ENCODE measurements around the gene WNT11.
"Not testable (repeated sequence)": the region's sequence is repeated elsewhere in the genome, so short reads cannot be mapped to it uniquely, and the experiment has no call there.

WNT11 gene

GRCh38 chr11:76208438-76209374 is 2.4 kb upstream of the WNT11 start:
- Histone ChIP-seq H3K36me3 (ENCODE audit: insufficient read depth, low read length) (no peaks in the 10 kb centered on the region), H3K4me1 (ENCODE audit: insufficient read depth, low read length) (no peaks in the 10 kb centered on the region; the same call in 1 of the 2 replicates), H3K9ac (ENCODE audit: low read depth, low read length) (peak overlapping the region; percentile 67), H3K9me3 (ENCODE audit: control insufficient read depth, insufficient read depth, low read length) (no peaks in the 10 kb centered on the region)

GRCh38 chr11:76207642-76208401 is 1.5 kb upstream of the WNT11 start:
- Histone ChIP-seq H3K9ac (ENCODE audit: low read depth, low read length) (peak overlapping the region; percentile 67), H3K9me3 (ENCODE audit: control insufficient read depth, insufficient read depth, low read length) (no peaks in the 10 kb centered on the region), H3K4me1 (ENCODE audit: insufficient read depth, low read length) (no peaks in the 10 kb centered on the region; the same call in 1 of the 2 replicates), H3K36me3 (ENCODE audit: insufficient read depth, low read length) (no peaks in the 10 kb centered on the region)

GRCh38 chr11:76206077-76206326 is 300 bp downstream of the WNT11 start:
- no peaks in the 10 kb centered on the region for H3K4me1 ChIP-seq (ENCODE audit: insufficient read depth, low read length)

GRCh38 chr11:76205252-76206076 is 838 bp downstream of the WNT11 start:
- H3K9me3 ChIP-seq (ENCODE audit: control insufficient read depth, insufficient read depth, low read length), result no peaks in the 10 kb centered on the region
- H3K4me1 ChIP-seq (ENCODE audit: insufficient read depth, low read length), result no peaks in the 10 kb centered on the region
- peak overlapping the region; percentile 67; the same call in 1 of the 2 replicates for H3K9ac ChIP-seq (ENCODE audit: low read depth, low read length)
- no peaks in the 10 kb centered on the region for H3K36me3 ChIP-seq (ENCODE audit: insufficient read depth, low read length)

More at GRCh38 chr11:76206077-76206326, 300 bp downstream of the WNT11 start:
- Histone ChIP-seq H3K36me3 (ENCODE audit: insufficient read depth, low read length) (no peaks in the 10 kb centered on the region), H3K9ac (ENCODE audit: low read depth, low read length) (peak overlapping the region; percentile 67; the same call in 1 of the 2 replicates), H3K9me3 (ENCODE audit: control insufficient read depth, insufficient read depth, low read length) (no peaks in the 10 kb centered on the region)

- Histone ChIP-seq H3K4me1 (ENCODE audit: insufficient read depth, low read length) (no peaks in the 10 kb centered on the region), H3K9me3 (ENCODE audit: control insufficient read depth, insufficient read depth, low read length) (no peaks in the 10 kb centered on the region), H3K9ac (ENCODE audit: low read depth, low read length) (no peak overlapping the region), H3K36me3 (ENCODE audit: insufficient read depth, low read length) (no peaks in the 10 kb centered on the region)
Observed at GRCh38 chr11:76203937-76204336, 2.4 kb downstream of the WNT11 start.

- Histone ChIP-seq H3K9me3 (ENCODE audit: control insufficient read depth, insufficient read depth, low read length) (no peaks in the 10 kb centered on the region), H3K4me1 (ENCODE audit: insufficient read depth, low read length) (no peaks in the 10 kb centered on the region)
Observed at GRCh38 chr11:76203131-76203925, 3.0 kb downstream of the WNT11 start.

GRCh38 chr11:76201672-76202412 is 4.5 kb downstream of the WNT11 start:
- H3K9ac ChIP-seq (ENCODE audit: low read depth, low read length), result no peak overlapping the region

More at GRCh38 chr11:76203131-76203925, 3.0 kb downstream of the WNT11 start:
- Histone ChIP-seq H3K9ac (ENCODE audit: low read depth, low read length) (no peak overlapping the region), H3K36me3 (ENCODE audit: insufficient read depth, low read length) (no peaks in the 10 kb centered on the region)

GRCh38 chr11:76201056-76201455 is 5.2 kb downstream of the WNT11 start:
- H3K9me3 ChIP-seq (ENCODE audit: control insufficient read depth, insufficient read depth, low read length), result no peaks in the 10 kb centered on the region
- no peak overlapping the region for H3K9ac ChIP-seq (ENCODE audit: low read depth, low read length)
- H3K36me3 ChIP-seq (ENCODE audit: insufficient read depth, low read length), result no peaks in the 10 kb centered on the region
- no peaks in the 10 kb centered on the region for H3K4me1 ChIP-seq (ENCODE audit: insufficient read depth, low read length)

More at GRCh38 chr11:76201672-76202412, 4.5 kb downstream of the WNT11 start:
- Histone ChIP-seq H3K4me1 (ENCODE audit: insufficient read depth, low read length) (no peaks in the 10 kb centered on the region), H3K36me3 (ENCODE audit: insufficient read depth, low read length) (no peaks in the 10 kb centered on the region), H3K9me3 (ENCODE audit: control insufficient read depth, insufficient read depth, low read length) (no peaks in the 10 kb centered on the region)

GRCh38 chr11:76200006-76200940 is 6.0 kb downstream of the WNT11 start:
- Histone ChIP-seq H3K9ac (ENCODE audit: low read depth, low read length) (no peak overlapping the region), H3K4me1 (ENCODE audit: insufficient read depth, low read length) (no peaks in the 10 kb centered on the region)

GRCh38 chr11:76198691-76199090 is 7.6 kb downstream of the WNT11 start:
- not testable (repeated sequence) for H3K9ac ChIP-seq (ENCODE audit: low read depth, low read length); H3K36me3 ChIP-seq (ENCODE audit: insufficient read depth, low read length); H3K9me3 ChIP-seq (ENCODE audit: control insufficient read depth, insufficient read depth, low read length); H3K4me1 ChIP-seq (ENCODE audit: insufficient read depth, low read length)

More at GRCh38 chr11:76200006-76200940, 6.0 kb downstream of the WNT11 start:
- Histone ChIP-seq H3K9me3 (ENCODE audit: control insufficient read depth, insufficient read depth, low read length) (no peaks in the 10 kb centered on the region), H3K36me3 (ENCODE audit: insufficient read depth, low read length) (no peaks in the 10 kb centered on the region)

- Histone ChIP-seq H3K36me3 (ENCODE audit: insufficient read depth, low read length) (no peaks in the 10 kb centered on the region), H3K9me3 (ENCODE audit: control insufficient read depth, insufficient read depth, low read length) (no peaks in the 10 kb centered on the region), H3K9ac (ENCODE audit: low read depth, low read length) (no peak overlapping the region), H3K4me1 (ENCODE audit: insufficient read depth, low read length) (no peaks in the 10 kb centered on the region)
Observed at GRCh38 chr11:76197941-76198640, 8.2 kb downstream of the WNT11 start.

GRCh38 chr11:76197332-76197731 is 9.0 kb downstream of the WNT11 start:
- Histone ChIP-seq H3K9ac (ENCODE audit: low read depth, low read length) (no peak overlapping the region), H3K9me3 (ENCODE audit: control insufficient read depth, insufficient read depth, low read length) (no peaks in the 10 kb centered on the region), H3K4me1 (ENCODE audit: insufficient read depth, low read length) (no peaks in the 10 kb centered on the region), H3K36me3 (ENCODE audit: insufficient read depth, low read length) (no peaks in the 10 kb centered on the region)
